ENCODE results near the gene FMN1.

FMN1 gene

GRCh38 chr15:32786906-32787305 is 407.6 kb downstream of the FMN1 start:
- in situ Hi-C loops (cut with HindIII; ENCODE audit: low sequenced_read_pairs), result no loop called here
- H3K4me3 ChIP-seq (ENCODE audit: low read depth, low read length), result no peak overlapping the region
- TF ChIP-seq, protein P1, sequence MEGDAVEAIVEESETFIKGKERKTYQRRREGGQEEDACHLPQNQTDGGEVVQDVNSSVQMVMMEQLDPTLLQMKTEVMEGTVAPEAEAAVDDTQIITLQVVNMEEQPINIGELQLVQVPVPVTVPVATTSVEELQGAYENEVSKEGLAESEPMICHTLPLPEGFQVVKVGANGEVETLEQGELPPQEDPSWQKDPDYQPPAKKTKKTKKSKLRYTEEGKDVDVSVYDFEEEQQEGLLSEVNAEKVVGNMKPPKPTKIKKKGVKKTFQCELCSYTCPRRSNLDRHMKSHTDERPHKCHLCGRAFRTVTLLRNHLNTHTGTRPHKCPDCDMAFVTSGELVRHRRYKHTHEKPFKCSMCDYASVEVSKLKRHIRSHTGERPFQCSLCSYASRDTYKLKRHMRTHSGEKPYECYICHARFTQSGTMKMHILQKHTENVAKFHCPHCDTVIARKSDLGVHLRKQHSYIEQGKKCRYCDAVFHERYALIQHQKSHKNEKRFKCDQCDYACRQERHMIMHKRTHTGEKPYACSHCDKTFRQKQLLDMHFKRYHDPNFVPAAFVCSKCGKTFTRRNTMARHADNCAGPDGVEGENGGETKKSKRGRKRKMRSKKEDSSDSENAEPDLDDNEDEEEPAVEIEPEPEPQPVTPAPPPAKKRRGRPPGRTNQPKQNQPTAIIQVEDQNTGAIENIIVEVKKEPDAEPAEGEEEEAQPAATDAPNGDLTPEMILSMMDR (IDR thresholded peaks at IDR 0.05; ENCODE audit: low read depth, low read length, missing control alignments), result no peak
- DNase-seq (ENCODE audit: low read depth), result no peak

GRCh38 chr15:32784581-32784980 is 409.9 kb downstream of the FMN1 start:
- no peak for DNase-seq (ENCODE audit: low read depth)
- H3K4me3 ChIP-seq (ENCODE audit: low read depth, low read length), result no peak overlapping the region
- TF ChIP-seq, protein P1 (IDR thresholded peaks at IDR 0.05; ENCODE audit: low read depth, low read length, missing control alignments), result no peak
- in situ Hi-C loops (cut with HindIII; ENCODE audit: low sequenced_read_pairs), result no loop called here

DNA sequence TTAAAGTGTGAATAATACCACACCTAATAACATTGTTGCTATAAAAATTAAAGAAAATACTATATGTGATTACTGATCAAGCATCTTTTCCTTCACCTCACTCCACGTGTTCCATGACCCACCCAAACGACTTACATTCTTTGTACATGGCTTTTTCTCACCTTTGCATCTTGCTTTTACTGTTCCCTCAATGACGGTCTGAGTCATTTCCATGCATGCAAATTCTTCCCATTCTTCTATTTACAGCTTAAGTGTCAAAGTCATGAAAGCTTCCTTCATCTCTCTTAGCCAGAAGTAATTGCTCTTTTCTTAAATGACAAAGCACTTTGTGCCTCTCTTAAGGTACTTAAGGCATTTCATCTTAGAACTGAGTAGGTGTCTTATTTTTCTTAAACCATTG is 412.7 kb downstream of the FMN1 start:
- in situ Hi-C loops (cut with HindIII; ENCODE audit: low sequenced_read_pairs), result no loop called here
- H3K4me3 ChIP-seq (ENCODE audit: low read depth, low read length), result no peak overlapping the region
- TF ChIP-seq, protein P1 (IDR thresholded peaks at IDR 0.05; ENCODE audit: low read depth, low read length, missing control alignments), result no peak
- no peak for DNase-seq (ENCODE audit: low read depth)

- no peak overlapping the region for H3K4me3 ChIP-seq (ENCODE audit: low read depth, low read length)
- in situ Hi-C loops (cut with HindIII; ENCODE audit: low sequenced_read_pairs), result no loop called here
- no peak for DNase-seq (ENCODE audit: low read depth)
- TF ChIP-seq, protein P1 (IDR thresholded peaks at IDR 0.05; ENCODE audit: low read depth, low read length, missing control alignments), result no peak
These were observed 415.9 kb downstream of the FMN1 start for GRCh38 chr15:32778391-32779176.

DNA sequence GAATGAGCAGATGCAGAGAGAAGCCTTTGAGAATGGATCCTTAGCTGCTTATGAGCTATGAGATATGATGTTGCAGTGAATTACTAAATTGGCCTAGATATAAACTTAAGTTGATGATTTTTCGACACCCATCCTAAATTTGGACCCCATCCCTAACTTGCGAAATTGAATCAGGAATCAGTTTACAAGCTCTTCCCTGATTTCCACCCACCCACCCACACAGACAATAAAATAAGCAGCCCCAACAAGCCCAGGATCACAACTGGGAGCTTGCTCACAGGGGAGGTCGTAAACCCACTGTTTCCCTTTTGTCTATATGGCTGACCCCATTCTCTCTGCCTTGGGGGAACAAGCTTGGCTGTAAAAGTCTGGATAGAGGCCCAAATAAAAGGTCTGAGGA is 419.4 kb downstream of the FMN1 start:
- in situ Hi-C loops (cut with HindIII; ENCODE audit: low sequenced_read_pairs), result no loop called here
- no peak overlapping the region for H3K4me3 ChIP-seq (ENCODE audit: low read depth, low read length)
- TF ChIP-seq, protein P1 (IDR thresholded peaks at IDR 0.05; ENCODE audit: low read depth, low read length, missing control alignments), result no peak
- DNase-seq (ENCODE audit: low read depth), result no peak

DNA sequence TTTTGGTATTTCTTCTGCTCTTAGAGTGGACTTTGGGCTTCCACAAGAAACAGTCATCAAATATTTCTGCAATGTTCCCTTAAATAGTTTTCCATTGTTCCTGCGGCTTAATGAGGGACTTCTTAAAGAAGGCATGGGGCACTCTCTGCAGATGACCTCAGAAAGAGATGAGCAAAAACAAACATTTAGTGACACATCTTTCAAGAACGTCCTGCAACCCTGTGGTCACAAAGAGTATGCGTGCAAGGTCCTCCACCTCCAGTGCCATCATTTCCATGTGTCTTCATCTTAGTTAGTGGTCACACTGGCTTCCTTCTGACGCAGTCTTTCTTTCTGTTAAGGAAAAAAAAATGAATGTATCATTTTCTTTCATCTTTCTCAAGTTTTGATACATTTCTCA is 420.5 kb downstream of the FMN1 start:
- in situ Hi-C loops (cut with HindIII; ENCODE audit: low sequenced_read_pairs), result no loop called here
- no peak overlapping the region for H3K4me3 ChIP-seq (ENCODE audit: low read depth, low read length)
- peak; percentile 74 for DNase-seq (ENCODE audit: low read depth)
- TF ChIP-seq, protein P1 (IDR thresholded peaks at IDR 0.05; ENCODE audit: low read depth, low read length, missing control alignments), result no peak

All from astrocyte of the cerebellum (primary cell).